ENCODE measurements around the gene SCYGR8.
"Not testable (repeated sequence)": the region's sequence is repeated elsewhere in the genome, so short reads cannot be mapped to it uniquely, and the experiment has no call there.

The SCYGR8 gene, protein sequence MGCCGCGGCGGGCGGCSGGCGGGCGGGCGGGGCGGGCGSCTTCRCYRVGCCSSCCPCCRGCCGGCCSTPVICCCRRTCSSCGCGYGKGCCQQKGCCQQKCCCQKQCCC

DNA sequence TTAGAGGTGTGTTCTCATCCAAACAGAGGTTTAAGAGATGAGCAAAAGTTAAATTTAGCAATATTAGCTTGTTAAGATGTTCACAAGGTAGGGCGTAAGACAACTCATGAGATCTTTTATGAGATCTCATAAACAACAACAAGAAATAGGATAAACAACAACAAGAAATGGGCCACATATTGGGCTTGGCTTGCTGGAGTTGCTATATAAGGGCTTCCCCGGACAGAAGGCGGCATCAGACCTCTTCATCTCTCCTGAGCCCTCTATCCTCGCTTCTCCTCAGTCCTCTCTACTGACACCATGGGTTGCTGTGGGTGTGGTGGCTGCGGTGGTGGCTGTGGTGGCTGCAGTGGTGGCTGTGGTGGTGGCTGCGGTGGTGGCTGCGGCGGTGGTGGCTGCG is at the start of gene SCYGR8:
SCYGR8 (plus strand) TSS at position 301 of the 400 bp plus-strand sequence; CDS start at position 301, 0 bp downstream.
- DNase-seq = no peak

DNA sequence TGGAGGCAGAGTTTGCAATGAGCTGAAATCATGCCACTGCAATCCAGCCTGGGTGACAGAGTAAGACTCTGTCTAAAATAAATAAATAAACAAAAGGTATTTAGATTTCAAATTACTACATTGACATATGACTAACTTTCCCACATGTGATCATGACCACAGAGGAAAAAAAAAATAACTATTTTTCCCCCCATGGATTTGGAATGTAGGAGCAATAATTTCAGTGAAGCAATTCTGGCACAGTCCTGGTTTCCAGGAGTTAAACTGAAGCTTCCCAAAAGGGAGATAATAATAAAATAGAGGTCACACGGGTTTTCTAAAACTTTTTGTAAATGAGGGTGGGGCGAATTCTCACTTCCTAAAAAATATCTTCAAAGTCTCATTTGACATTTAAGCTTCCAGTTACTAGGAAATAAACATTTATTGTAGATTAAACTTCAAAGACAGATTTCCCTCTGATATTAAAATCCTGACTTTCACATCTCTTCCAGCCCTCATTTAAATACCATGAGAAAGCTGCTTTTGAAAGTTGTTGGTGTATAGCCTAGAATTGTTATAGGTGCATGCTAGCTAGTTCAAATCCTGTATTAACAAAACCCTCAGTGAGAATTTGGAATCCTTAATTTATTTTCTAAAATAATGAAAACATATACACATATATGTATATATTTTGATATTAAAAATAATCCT is 48.6 kb upstream of the SCYGR8 start:
- no peak for DNase-seq

DNA sequence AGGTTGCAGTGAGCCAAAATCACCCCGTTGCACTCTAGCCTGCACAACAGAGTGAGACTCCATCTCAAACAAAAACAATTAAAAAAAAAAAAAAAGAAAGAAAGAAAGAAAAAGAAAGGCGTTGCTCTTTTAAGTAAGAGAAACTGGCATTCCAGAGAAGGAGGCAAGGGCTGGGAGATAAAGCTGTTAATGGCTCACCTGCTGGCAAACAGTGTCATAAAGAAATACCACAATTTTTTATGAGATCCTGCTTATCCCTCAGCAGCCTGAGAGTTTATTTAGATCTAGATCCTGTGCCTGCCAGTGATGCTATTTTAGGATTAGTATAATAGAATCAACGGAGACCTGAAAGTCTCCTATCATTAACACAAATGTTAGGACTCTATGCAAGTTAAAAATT is 44.1 kb upstream of the SCYGR8 start:
- no peak for DNase-seq

- DNase-seq = no peak
Observed at GRCh38 chr2:227703280-227703732, 42.4 kb upstream of the SCYGR8 start.

DNA sequence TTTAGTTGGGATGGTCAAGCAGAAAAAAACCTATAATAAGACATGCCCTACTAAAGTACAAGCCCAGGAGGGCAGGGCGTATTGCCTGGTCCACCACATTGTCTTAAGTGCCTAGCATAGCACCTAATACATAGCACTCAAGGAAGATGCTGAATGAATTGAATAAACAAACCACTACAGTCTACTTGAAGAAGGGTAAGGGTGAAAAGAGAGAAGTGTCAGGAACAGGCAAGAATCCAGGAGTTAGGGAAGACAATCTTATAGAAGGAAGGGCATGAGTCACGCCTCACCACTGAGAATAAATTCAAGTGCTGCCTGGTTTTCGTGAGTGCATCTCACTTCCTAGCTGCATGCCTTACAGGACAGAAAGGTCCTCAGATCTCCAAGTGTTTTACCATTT is 41.7 kb upstream of the SCYGR8 start:
- DNase-seq = no peak

DNA sequence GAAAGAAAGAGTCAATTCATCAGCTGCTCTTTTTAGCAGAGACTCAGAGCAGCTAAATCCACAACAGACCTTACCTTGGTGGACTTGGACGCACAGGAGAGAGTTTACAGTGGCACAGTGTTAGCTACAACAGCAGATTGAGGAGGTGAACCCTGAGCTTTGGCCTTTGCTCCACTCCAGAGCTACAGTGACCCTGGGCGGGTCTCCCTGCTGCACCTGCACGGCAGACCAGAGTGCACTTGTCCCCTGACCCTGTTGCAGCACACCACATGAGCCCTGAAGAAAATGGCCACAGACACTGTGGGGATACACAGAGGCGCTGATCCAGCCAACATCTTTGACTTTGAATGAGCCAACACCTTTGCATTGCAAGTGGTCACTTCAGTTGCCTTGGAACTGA is 38.8 kb upstream of the SCYGR8 start:
- DNase-seq = no peak

- no peak for DNase-seq
Observed at GRCh38 chr2:227707390-227707789, 38.3 kb upstream of the SCYGR8 start.

DNA sequence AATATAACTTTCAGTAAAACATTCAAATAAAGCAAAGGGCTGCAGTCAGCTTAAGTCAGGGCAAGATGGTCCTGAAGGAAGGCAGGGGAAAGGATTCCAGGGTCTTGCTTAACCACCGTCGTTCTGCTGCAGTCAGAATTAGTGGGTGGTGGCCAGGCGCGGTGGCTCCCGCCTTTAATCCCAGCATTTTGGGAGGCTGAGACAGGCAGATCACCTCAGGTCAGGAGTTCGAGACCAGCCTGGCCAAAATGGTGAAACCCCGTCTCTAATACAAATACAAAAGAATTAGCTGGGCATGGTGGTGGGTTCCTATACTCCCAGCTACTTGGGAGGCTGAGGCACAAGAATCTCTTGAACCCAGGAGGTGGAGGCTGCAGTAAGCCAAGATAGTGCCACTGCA is 34.7 kb upstream of the SCYGR8 start:
- DNase-seq = no peak

DNA sequence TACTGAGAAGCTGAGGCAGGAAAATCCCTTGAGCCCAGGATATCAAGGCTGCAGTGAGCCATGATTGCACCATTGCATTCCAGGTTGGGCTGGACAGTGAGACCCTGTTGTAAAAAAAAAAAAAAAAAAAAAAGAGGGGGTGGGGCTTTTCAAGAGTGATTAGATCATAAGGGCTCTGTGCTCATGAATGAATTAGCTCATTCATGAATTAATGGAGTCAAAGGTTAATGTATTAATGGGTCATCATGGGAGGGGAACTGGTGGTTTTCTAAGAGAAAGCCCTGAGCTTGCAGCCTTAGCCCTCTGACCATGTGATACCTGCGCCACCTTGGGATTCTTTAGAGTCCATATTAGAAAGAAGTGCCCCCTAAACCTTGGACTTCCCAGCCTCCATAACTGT is 32.4 kb upstream of the SCYGR8 start:
- no peak for DNase-seq

DNA sequence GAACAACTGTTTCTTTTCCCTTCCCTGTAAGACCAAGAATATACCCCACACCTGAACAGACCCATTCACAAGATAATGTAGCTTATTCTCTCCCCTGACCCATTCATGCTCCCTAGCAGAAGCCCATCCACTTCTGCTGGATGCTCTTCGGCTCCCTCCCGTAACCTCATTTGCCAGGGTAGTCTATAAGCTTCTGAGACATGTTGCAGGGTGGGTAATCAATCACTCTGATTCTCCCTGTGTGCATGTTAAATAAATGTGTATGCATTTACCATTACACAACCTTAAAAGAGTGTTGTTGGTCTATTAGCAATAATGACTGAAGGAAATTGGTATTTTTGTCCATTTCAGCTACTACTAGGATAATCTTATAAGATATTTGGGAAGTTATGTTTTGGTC is 29.2 kb upstream of the SCYGR8 start:
- no peak for DNase-seq

- DNase-seq = no peak
Observed at GRCh38 chr2:227717687-227718567, 27.8 kb upstream of the SCYGR8 start, which contains the start of gene SLC19A3. SLC19A3 (minus strand) TSS chr2:227718028; CDS start chr2:227702318, 15,710 bp downstream.

DNA sequence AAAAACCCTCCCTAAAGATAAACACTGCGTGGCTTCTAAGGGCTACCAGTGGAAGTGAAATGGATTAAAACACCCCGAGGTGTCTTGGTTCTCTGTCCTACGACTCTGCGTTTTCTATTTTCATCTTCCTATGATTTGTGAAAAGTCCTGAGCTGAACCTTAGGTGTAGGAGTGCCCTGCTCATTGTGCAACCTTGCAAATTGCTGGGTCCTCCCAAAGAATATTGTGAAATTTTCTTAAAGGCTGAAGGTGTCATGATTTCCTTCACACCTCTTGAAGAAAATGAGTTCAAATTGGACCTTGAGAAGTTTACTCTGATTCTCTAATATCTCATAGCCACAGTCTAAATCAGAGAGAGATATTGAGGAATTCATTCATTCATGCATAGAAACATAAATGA is 26.1 kb upstream of the SCYGR8 start:
- no peak for DNase-seq

DNA sequence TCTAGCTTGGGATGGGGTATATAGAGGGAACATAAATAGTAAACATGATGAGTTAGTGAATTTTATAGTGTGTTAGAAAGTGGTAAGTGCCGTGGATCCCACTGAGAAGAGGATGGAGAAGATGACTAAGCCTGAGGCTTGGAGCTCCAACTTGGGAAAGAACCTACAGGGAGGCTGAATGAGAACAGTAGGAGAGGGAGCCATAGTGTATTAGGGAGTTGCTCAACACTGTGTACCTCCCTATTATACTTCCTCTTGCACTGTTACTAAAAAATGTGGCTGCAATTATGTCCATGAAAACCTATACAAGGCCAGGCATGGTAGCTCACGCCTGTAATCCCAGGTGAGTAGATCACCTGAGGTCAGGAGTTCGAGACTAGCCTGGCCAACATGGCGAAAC is 25.0 kb upstream of the SCYGR8 start:
- DNase-seq = no peak

DNA sequence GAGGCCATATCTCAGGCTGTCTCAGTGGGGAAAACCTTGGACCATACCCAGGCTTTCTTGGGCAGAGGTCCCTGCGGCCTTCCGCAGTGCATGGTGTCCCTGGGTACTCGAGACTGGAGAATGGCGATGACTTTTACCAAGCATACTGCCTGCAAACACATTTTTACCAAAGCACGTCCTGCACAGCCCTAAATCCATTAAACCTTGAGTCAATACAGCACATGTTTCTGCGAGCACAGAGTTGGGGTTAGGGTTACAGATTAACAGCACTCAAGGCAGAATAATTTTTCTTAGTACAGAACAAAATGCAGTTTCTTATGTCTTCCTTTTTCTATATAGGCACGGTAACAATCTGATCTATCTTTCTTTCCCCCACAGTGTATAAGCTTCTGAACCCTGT is 22.9 kb upstream of the SCYGR8 start:
- DNase-seq = not testable (repeated sequence)

- DNase-seq = no peak
Observed at GRCh38 chr2:227724394-227725039, 21.2 kb upstream of the SCYGR8 start, which contains the start of gene SCYGR6. SCYGR6 (minus strand) TSS chr2:227724757; CDS start chr2:227724757, 0 bp downstream.

- no peak for DNase-seq
Observed at GRCh38 chr2:227728035-227728434, 17.7 kb upstream of the SCYGR8 start, which contains the start of gene SCYGR7. SCYGR7 (plus strand) TSS chr2:227728335; CDS start chr2:227728335, 0 bp downstream.

DNA sequence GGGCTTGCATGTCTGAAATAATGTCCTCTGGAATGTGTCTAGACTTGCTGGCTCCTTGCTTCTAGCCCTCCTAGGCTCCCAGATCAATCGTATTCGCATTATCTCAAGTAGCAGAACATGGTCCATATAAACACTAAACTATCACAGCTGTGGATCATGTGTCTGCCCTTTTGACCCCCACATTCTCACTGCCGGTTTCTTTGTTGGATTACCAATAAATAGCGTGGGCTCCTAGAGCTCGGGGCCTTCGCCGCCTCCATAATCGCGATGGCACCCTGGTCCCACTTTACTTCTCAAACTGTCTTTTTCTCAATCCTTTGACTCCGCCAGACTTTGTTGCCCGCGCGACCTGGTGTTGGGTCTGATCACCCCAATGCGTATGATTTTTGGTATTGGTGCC is 6.3 kb upstream of the SCYGR8 start:
- no peak for DNase-seq

GRCh38 chr2:227740705-227741104 is 5.0 kb upstream of the SCYGR8 start:
- not testable (repeated sequence) for DNase-seq

GRCh38 chr2:227748079-227748478 is 2.4 kb downstream of the SCYGR8 start:
- no peak for DNase-seq

DNA sequence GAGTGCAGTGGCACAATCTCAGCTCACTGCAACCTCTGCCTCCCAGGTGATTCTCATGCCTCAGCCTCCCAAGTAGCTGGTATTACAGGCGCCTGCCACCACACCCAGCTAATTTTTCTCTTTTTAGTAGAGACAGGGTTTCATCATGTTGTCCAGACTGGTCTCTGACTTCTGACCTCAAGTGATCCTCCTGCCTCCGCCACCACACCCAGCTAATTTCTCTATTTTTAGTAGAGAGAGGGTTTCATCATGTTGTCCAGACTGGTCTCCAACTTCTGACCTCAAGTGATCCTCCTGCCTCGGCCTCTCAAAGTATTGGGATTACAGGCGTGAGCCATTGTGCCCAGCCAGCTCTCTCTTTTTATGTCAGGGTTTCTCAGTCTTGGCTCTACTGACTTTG is 10.6 kb downstream of the SCYGR8 start:
- DNase-seq = not testable (repeated sequence)

DNA sequence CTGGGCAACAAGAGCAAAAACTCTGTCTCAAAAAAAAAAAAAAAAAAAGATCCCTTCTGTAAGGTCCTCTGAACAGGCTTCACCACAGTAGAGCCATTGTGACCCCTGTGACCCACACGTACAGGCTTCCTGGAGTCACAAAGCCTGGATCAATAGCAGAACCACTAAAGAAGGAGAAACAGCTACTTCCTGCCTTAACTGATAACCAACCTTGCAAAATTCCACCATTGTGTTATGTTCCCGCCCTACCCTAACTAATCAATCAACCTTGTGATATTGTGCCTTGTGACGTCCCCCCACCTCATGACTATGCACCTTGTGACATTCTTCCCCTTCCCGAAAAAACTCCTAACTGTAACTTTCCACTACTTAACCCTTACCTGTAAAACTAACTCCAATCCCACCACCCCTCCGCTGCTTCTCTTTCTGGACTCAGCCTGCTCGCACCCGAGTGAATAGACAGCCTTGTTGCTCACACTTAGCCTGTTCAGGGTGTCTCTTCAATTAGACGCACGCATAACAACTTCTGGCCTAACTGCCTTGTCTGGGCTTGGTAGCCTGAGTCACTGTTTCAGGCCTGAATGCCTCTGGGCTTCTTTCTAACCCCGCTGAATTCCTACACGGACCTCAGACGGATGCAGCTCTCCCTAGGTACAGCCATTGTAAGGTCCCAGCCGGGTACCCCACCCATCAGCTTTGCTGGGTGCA is 13.9 kb downstream of the SCYGR8 start:
- DNase-seq = no peak

DNA sequence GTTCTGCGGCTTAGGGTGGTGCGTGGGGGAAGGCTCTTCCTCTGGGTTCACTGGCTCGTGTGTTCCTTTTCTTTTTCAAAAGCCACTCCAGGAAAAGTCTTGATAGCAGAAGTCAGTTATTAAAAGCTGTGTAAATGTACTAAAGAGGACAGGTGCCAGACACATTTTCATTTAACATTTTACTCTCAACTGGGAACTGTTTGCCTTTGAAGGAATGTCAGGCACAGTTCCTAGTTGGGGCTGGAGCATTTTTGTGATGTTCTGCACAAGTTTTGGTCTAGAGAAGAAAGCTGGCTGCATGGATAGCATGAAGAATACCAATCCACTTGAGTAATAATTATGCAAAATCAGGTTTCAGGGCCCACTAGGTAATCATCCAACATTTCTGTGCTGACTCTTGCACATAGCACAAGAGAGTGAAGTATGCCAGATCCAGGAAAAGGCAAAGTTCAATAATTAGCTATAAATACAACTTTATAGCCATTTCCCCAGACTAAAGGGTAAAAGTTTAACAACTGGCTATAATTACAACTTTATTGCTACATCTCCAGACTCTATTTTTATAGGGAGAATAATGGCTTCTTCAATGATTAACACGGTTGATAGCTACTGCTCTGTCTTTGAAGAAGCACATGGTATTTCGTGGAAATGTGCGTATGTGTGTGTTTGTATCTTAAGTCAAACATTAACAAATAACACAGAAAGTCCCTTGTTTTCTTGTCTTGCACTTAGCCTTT is 16.2 kb downstream of the SCYGR8 start:
- DNase-seq = no peak
